Femur (tissue), 1 donor: Measurements from ENCODE around the gene A2ML1.
A peak's percentile ranks its signal among the peaks of the same experiment; 100 is the strongest.
"Not testable (repeated sequence)": the region's sequence is repeated elsewhere in the genome, so short reads cannot be mapped to it uniquely, and the experiment has no call there.

ENCODE experiments used
- DNase-seq: peaks from one replicate; pipeline ENCODE4 v3.0.0-alpha.2; 2017

A2ML1 gene

GRCh38 chr12:8909752-8910151, 87.3 kb downstream of the A2ML1 start:
- no peak for DNase-seq

- no peak for DNase-seq
These were observed 89.3 kb downstream of the A2ML1 start for GRCh38 chr12:8911606-8912268.

GRCh38 chr12:8912914-8913313, 90.5 kb downstream of the A2ML1 start:
- no peak for DNase-seq

GRCh38 chr12:8913702-8914032, 91.2 kb downstream of the A2ML1 start:
- no peak for DNase-seq

- DNase-seq = peak; percentile 92
These were observed 91.8 kb downstream of the A2ML1 start, which contains the start of gene PHC1 for GRCh38 chr12:8914033-8914715. Gene PHC1 (plus strand): TSS chr12:8914509. CDS start chr12:8917678, 3,169 bp downstream.

GRCh38 chr12:8914716-8915526, 92.5 kb downstream of the A2ML1 start:
- DNase-seq = peak; percentile 74

- DNase-seq = no peak
These were observed 93.7 kb downstream of the A2ML1 start for GRCh38 chr12:8916154-8916553.

GRCh38 chr12:8917031-8917430, 94.6 kb downstream of the A2ML1 start:
- DNase-seq = no peak

GRCh38 chr12:8917751-8918150, 95.3 kb downstream of the A2ML1 start:
- no peak for DNase-seq

GRCh38 chr12:8919643-8920042, 97.2 kb downstream of the A2ML1 start:
- DNase-seq = not testable (repeated sequence)

GRCh38 chr12:8922544-8922943, 100.1 kb downstream of the A2ML1 start:
- no peak for DNase-seq
